ENCODE data around the gene COPG1.

The COPG1 gene

GRCh38 chr3:129311054-129311902 is 61.9 kb downstream of the COPG1 start:
- H3K27ac ChIP-seq (ENCODE audit: low read depth, low read length, poor library complexity, severe bottlenecking) = peak overlapping the region; percentile 54
- no peak for TF ChIP-seq CTCF (IDR thresholded peaks at IDR 0.05; ENCODE audit: low read length)
- TF ChIP-seq EZH2 (IDR thresholded peaks at IDR 0.05; ENCODE audit: borderline replicate concordance, low read length) = no peak
- H3F3A ChIP-seq (ENCODE audit: insufficient read depth, low read length) = 0 out of 2 replicates have a peak, but pooled peaks cover 7% of the 10 kb centered on the region
- no peak overlapping the region for H3K4me3 ChIP-seq (ENCODE audit: low read depth, low read length, poor library complexity, severe bottlenecking)
- H3K27me3 ChIP-seq (ENCODE audit: insufficient read depth, low read length) = no peaks in the 10 kb centered on the region
- H3K9ac ChIP-seq (ENCODE audit: low read length) = no peak overlapping the region; the same call in 1 of the 2 replicates
- H3K79me2 ChIP-seq (ENCODE audit: insufficient read depth, low read length) = no peaks in the 10 kb centered on the region
- peaks cover 16% of the 10 kb centered on the region; the same call in 1 of the 2 replicates for H3K36me3 ChIP-seq (ENCODE audit: insufficient read depth, low read length)
- no peak overlapping the region for H2AFZ ChIP-seq (ENCODE audit: low read length)
- no peaks in the 10 kb centered on the region for H3K9me2 ChIP-seq (ENCODE audit: low read depth, low read length)
- peaks cover 12% of the 10 kb centered on the region for H3K4me1 ChIP-seq (ENCODE audit: insufficient read depth, low read length, severe bottlenecking)
- no peak overlapping the region for H3K4me2 ChIP-seq (ENCODE audit: low read length)
- no peaks in the 10 kb centered on the region for H3K9me3 ChIP-seq (ENCODE audit: low read length)
- no peaks in the 10 kb centered on the region for H4K20me1 ChIP-seq (ENCODE audit: insufficient read depth, low read length)

- H3F3A ChIP-seq (ENCODE audit: insufficient read depth, low read length) = 0 out of 2 replicates have a peak, but pooled peaks cover 7% of the 10 kb centered on the region
- no peaks in the 10 kb centered on the region for H3K79me2 ChIP-seq (ENCODE audit: insufficient read depth, low read length)
- no peaks in the 10 kb centered on the region for H3K27me3 ChIP-seq (ENCODE audit: insufficient read depth, low read length)
- no peak overlapping the region for H2AFZ ChIP-seq (ENCODE audit: low read length)
- H4K20me1 ChIP-seq (ENCODE audit: insufficient read depth, low read length) = no peaks in the 10 kb centered on the region
- H3K9me2 ChIP-seq (ENCODE audit: low read depth, low read length) = no peaks in the 10 kb centered on the region
- H3K9me3 ChIP-seq (ENCODE audit: low read length) = no peaks in the 10 kb centered on the region
- H3K27ac ChIP-seq (ENCODE audit: low read depth, low read length, poor library complexity, severe bottlenecking) = peak overlapping the region; percentile 54
- H3K9ac ChIP-seq (ENCODE audit: low read length) = no peak overlapping the region
- TF ChIP-seq CTCF (IDR thresholded peaks at IDR 0.05; ENCODE audit: low read length) (no peak), EZH2 (IDR thresholded peaks at IDR 0.05; ENCODE audit: borderline replicate concordance, low read length) (no peak)
- no peak overlapping the region for H3K4me3 ChIP-seq (ENCODE audit: low read depth, low read length, poor library complexity, severe bottlenecking)
- peaks cover 17% of the 10 kb centered on the region for H3K4me1 ChIP-seq (ENCODE audit: insufficient read depth, low read length, severe bottlenecking)
- H3K4me2 ChIP-seq (ENCODE audit: low read length) = no peak overlapping the region
- H3K36me3 ChIP-seq (ENCODE audit: insufficient read depth, low read length) = peaks cover 8% of the 10 kb centered on the region; the same call in 1 of the 2 replicates
Measured at GRCh38 chr3:129312021-129312639, 62.7 kb downstream of the COPG1 start.

GRCh38 chr3:129312671-129313414 is 63.4 kb downstream of the COPG1 start:
- H3K27ac ChIP-seq (ENCODE audit: low read depth, low read length, poor library complexity, severe bottlenecking) = peak overlapping the region; percentile 89
- H3K9me2 ChIP-seq (ENCODE audit: low read depth, low read length) = no peaks in the 10 kb centered on the region
- H3K36me3 ChIP-seq (ENCODE audit: insufficient read depth, low read length) = peaks cover 5% of the 10 kb centered on the region; the same call in 1 of the 2 replicates
- no peak overlapping the region for H2AFZ ChIP-seq (ENCODE audit: low read length)
- TF ChIP-seq CTCF (IDR thresholded peaks at IDR 0.05; ENCODE audit: low read length) (no peak), EZH2 (IDR thresholded peaks at IDR 0.05; ENCODE audit: borderline replicate concordance, low read length) (no peak)
- peaks cover 24% of the 10 kb centered on the region for H3K4me1 ChIP-seq (ENCODE audit: insufficient read depth, low read length, severe bottlenecking)
- H3K4me2 ChIP-seq (ENCODE audit: low read length) = no peak overlapping the region
- no peak overlapping the region for H3K4me3 ChIP-seq (ENCODE audit: low read depth, low read length, poor library complexity, severe bottlenecking)
- no peaks in the 10 kb centered on the region for H3K79me2 ChIP-seq (ENCODE audit: insufficient read depth, low read length)
- 0 out of 2 replicates have a peak, but pooled peaks cover 7% of the 10 kb centered on the region for H3F3A ChIP-seq (ENCODE audit: insufficient read depth, low read length)
- H3K27me3 ChIP-seq (ENCODE audit: insufficient read depth, low read length) = no peaks in the 10 kb centered on the region
- H4K20me1 ChIP-seq (ENCODE audit: insufficient read depth, low read length) = no peaks in the 10 kb centered on the region
- no peak overlapping the region for H3K9ac ChIP-seq (ENCODE audit: low read length)
- no peaks in the 10 kb centered on the region for H3K9me3 ChIP-seq (ENCODE audit: low read length)

Data from OCI-LY1 (cell line).